Measurements from ENCODE around the gene B3GAT1.

Gene B3GAT1

GRCh38 chr11:134367781-134368180 is 44.3 kb downstream of the B3GAT1 start:
- Histone ChIP-seq H3K9me2 (replicated peaks; ENCODE audit: insufficient read depth, low read length) (no peaks in the 10 kb centered on the region), H3K9ac (ENCODE audit: low read length) (no peak overlapping the region), H3K4me1 (ENCODE audit: low read length) (no peaks in the 10 kb centered on the region), H3K4me3 (ENCODE audit: low read length) (no peak overlapping the region), H3F3A (ENCODE audit: insufficient read depth, low read length) (no peaks in the 10 kb centered on the region), H3K9me3 (replicated peaks; ENCODE audit: insufficient read depth, low read length) (no peaks in the 10 kb centered on the region), H3K27me3 (replicated peaks; ENCODE audit: insufficient read depth, low read length) (no peaks in the 10 kb centered on the region; the same call in 1 of the 2 replicates), H3K4me2 (ENCODE audit: low read depth, low read length) (no peak overlapping the region), H4K20me1 (ENCODE audit: insufficient read depth, low read length) (no peaks in the 10 kb centered on the region), H2AFZ (ENCODE audit: low read length) (no peak overlapping the region), H3K36me3 (replicated peaks; ENCODE audit: insufficient read depth, low read length) (no peaks in the 10 kb centered on the region), H3K27ac (ENCODE audit: low read length) (no peak overlapping the region), H3K79me2 (ENCODE audit: low read length) (no peaks in the 10 kb centered on the region)
- no peak for DNase-seq
- TF ChIP-seq, protein P1, sequence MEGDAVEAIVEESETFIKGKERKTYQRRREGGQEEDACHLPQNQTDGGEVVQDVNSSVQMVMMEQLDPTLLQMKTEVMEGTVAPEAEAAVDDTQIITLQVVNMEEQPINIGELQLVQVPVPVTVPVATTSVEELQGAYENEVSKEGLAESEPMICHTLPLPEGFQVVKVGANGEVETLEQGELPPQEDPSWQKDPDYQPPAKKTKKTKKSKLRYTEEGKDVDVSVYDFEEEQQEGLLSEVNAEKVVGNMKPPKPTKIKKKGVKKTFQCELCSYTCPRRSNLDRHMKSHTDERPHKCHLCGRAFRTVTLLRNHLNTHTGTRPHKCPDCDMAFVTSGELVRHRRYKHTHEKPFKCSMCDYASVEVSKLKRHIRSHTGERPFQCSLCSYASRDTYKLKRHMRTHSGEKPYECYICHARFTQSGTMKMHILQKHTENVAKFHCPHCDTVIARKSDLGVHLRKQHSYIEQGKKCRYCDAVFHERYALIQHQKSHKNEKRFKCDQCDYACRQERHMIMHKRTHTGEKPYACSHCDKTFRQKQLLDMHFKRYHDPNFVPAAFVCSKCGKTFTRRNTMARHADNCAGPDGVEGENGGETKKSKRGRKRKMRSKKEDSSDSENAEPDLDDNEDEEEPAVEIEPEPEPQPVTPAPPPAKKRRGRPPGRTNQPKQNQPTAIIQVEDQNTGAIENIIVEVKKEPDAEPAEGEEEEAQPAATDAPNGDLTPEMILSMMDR (IDR thresholded peaks at IDR 0.05; ENCODE audit: low read length), result no peak
- no peak for TF ChIP-seq EZH2phosphoT487 (IDR thresholded peaks at IDR 0.05; ENCODE audit: low read length)

- Histone ChIP-seq H3K79me2 (ENCODE audit: low read length) (no peaks in the 10 kb centered on the region), H3K27ac (ENCODE audit: low read length) (no peak overlapping the region), H3K36me3 (replicated peaks; ENCODE audit: insufficient read depth, low read length) (no peaks in the 10 kb centered on the region), H3K9me3 (replicated peaks; ENCODE audit: insufficient read depth, low read length) (no peaks in the 10 kb centered on the region), H4K20me1 (ENCODE audit: insufficient read depth, low read length) (no peaks in the 10 kb centered on the region), H3K9ac (ENCODE audit: low read length) (no peak overlapping the region), H3K4me2 (ENCODE audit: low read depth, low read length) (no peak overlapping the region), H2AFZ (ENCODE audit: low read length) (no peak overlapping the region), H3K4me3 (ENCODE audit: low read length) (no peak overlapping the region), H3K4me1 (ENCODE audit: low read length) (no peaks in the 10 kb centered on the region), H3K9me2 (replicated peaks; ENCODE audit: insufficient read depth, low read length) (no peaks in the 10 kb centered on the region), H3K27me3 (replicated peaks; ENCODE audit: insufficient read depth, low read length) (no peaks in the 10 kb centered on the region; the same call in 1 of the 2 replicates), H3F3A (ENCODE audit: insufficient read depth, low read length) (no peaks in the 10 kb centered on the region)
- no peak for DNase-seq
- no peak for TF ChIP-seq EZH2phosphoT487 (IDR thresholded peaks at IDR 0.05; ENCODE audit: low read length)
- TF ChIP-seq, protein P1 (IDR thresholded peaks at IDR 0.05; ENCODE audit: low read length), result no peak
- TF ChIP-seq EZH2 (optimal IDR thresholded peaks at IDR 0.05; ENCODE audit: low read depth, low read length), result no peak
These were observed 45.8 kb downstream of the B3GAT1 start for GRCh38 chr11:134366254-134366653.

GRCh38 chr11:134365011-134365925 is 46.8 kb downstream of the B3GAT1 start:
- no peaks in the 10 kb centered on the region for H3K9me2 ChIP-seq (replicated peaks; ENCODE audit: insufficient read depth, low read length)
- no peak overlapping the region for H3K9ac ChIP-seq (ENCODE audit: low read length)
- no peaks in the 10 kb centered on the region for H4K20me1 ChIP-seq (ENCODE audit: insufficient read depth, low read length)
- no peaks in the 10 kb centered on the region for H3K9me3 ChIP-seq (replicated peaks; ENCODE audit: insufficient read depth, low read length)
- H3F3A ChIP-seq (ENCODE audit: insufficient read depth, low read length), result no peaks in the 10 kb centered on the region
- no peak overlapping the region for H3K4me3 ChIP-seq (ENCODE audit: low read length)
- TF ChIP-seq EZH2phosphoT487 (IDR thresholded peaks at IDR 0.05; ENCODE audit: low read length), result no peak
- no peak for TF ChIP-seq EZH2 (optimal IDR thresholded peaks at IDR 0.05; ENCODE audit: low read depth, low read length)
- TF ChIP-seq, protein P1 (IDR thresholded peaks at IDR 0.05; ENCODE audit: low read length), result no peak
- no peaks in the 10 kb centered on the region for H3K79me2 ChIP-seq (ENCODE audit: low read length)
- H3K27ac ChIP-seq (ENCODE audit: low read length), result no peak overlapping the region
- no peak overlapping the region for H3K4me2 ChIP-seq (ENCODE audit: low read depth, low read length)
- H2AFZ ChIP-seq (ENCODE audit: low read length), result no peak overlapping the region
- DNase-seq, result no peak
- no peaks in the 10 kb centered on the region for H3K4me1 ChIP-seq (ENCODE audit: low read length)
- no peaks in the 10 kb centered on the region for H3K36me3 ChIP-seq (replicated peaks; ENCODE audit: insufficient read depth, low read length)
- H3K27me3 ChIP-seq (replicated peaks; ENCODE audit: insufficient read depth, low read length), result no peaks in the 10 kb centered on the region; the same call in 1 of the 2 replicates
